Right cardiac atrium (tissue), 5 donors: ENCODE measurements around the gene LIFR. TPM values are rescaled to one million over a fixed set of nuclear protein-coding genes. Genes with fewer than 3 reads are reported as not detected.
"Not testable (repeated sequence)": the region's sequence is repeated elsewhere in the genome, so short reads cannot be mapped to it uniquely, and the experiment has no call there.

Experiments used
- ATAC-seq, 2 donors: fragments of 200-7000 bp; cut with Tn5 transposase; one replicate each; pipeline versions ENCODE4 v1.8.0 to v1.9.1; 2020; ENCODE audit warnings: moderate library complexity in 2 of 2, mild to moderate bottlenecking in 1 of 2
- DNase-seq, 3 donors: peaks; one replicate each; pipeline ENCODE4 v3.0.0-alpha.2; 2020
- H3K27ac ChIP-seq: one replicate; pipeline ENCODE4 v1.5.1; 2013; ENCODE audit warnings: mild to moderate bottlenecking, low read length, control low read depth, moderate library complexity
- H3K27me3 ChIP-seq: one replicate; pipeline ENCODE4 v1.6.1; 2013; ENCODE audit not compliant: control insufficient read depth, insufficient read depth
- H3K4me1 ChIP-seq: one replicate; pipeline ENCODE4 v1.6.1; 2013; ENCODE audit warnings: low read length; ENCODE audit not compliant: control insufficient read depth, insufficient read depth
- H3K4me3 ChIP-seq: one replicate; pipeline ENCODE4 v1.5.1; 2013; ENCODE audit warnings: low read length, control low read depth
- H3K9me3 ChIP-seq: one replicate; pipeline ENCODE4 v1.6.1; 2013; ENCODE audit warnings: low read length; ENCODE audit not compliant: control insufficient read depth
- WGBS: extraction: QIAGEN DNeasy Blood & Tissue Kit; methylation state at CpG from one replicate; pipeline ENCODE4 v1.1.7; 2013; 5-methylcytosine and 5-hydroxymethylcytosine counted together
- intact Hi-C, 4 donors: fragments of 100-400 bp; cut with DNase I; formaldehyde crosslinking; loops; one replicate each; pipeline versions ENCODE4 v1.11.0 to v1.14.0; 2022 to 2023
- polyA plus RNA-seq: library from polyadenylated mRNA; stranded (reverse); fragments of 200-250 nt; gene quantifications from one replicate; pipeline ENCODE4 v1.2.3, GENCODE V29; 2013
- total RNA-seq, 4 donors: library from RNA; stranded (reverse); fragmentation: NEBNext Ultra II Directional; extraction: Animal tissue kit (Norgen Biotek cat#: 25700); gene quantifications; one replicate each; pipeline ENCODE4 v1.2.1, GENCODE V29; 2021
- donor health status: healthy with polysubstance abuse.
- donor health status: DM: no; HTN: yes; CAD: no.
- donor health status: DM: no; HTN: no; CAD: no.
- donor health status: DM: no; HTN: yes; CAD: no; lungs with severe emphysema.
- donor health status: DM: yes; HTN: yes; CAD: no.

Gene LIFR
- total and polyA plus RNA-seq, 5 donors: 16.8 to 66.9 (median 63.1) TPM

GRCh38 chr5:38519476-38519875 lies 37.0 kb downstream of the LIFR start:
- ATAC-seq: no peak

GRCh38 chr5:38518341-38518740 lies 38.1 kb downstream of the LIFR start:
- H3K9me3 ChIP-seq: peaks cover 5% of the 10 kb centered on the region
- no peak overlapping the region for H3K4me3 ChIP-seq
- intact Hi-C loops: no loop called here
- DNase-seq (no peak), ATAC-seq (no peak)
- 66% methylated on average over 1 of the region's 1 CpG for WGBS
- H3K27me3 ChIP-seq: no peaks in the 10 kb centered on the region
- no peak overlapping the region for H3K27ac ChIP-seq
- no peaks in the 10 kb centered on the region for H3K4me1 ChIP-seq

More at GRCh38 chr5:38519476-38519875, 37.0 kb downstream of the LIFR start:
- intact Hi-C loops: no loop called here
- Histone ChIP-seq H3K4me3 (no peak overlapping the region), H3K27me3 (no peaks in the 10 kb centered on the region), H3K27ac (no peak overlapping the region), H3K9me3 (peaks cover 5% of the 10 kb centered on the region), H3K4me1 (no peaks in the 10 kb centered on the region)
- DNase-seq: no peak
- WGBS: 80% methylated on average over 3 of the region's 3 CpGs

GRCh38 chr5:38516649-38517048 lies 39.8 kb downstream of the LIFR start:
- ATAC-seq, H3K27ac ChIP-seq, DNase-seq, intact Hi-C loops, H3K4me1 ChIP-seq, H3K9me3 ChIP-seq, H3K4me3 ChIP-seq, H3K27me3 ChIP-seq: not testable (repeated sequence)
- 97% methylated on average over 3 of the region's 3 CpGs for WGBS

- 64% methylated on average over 2 of the region's 2 CpGs for WGBS
- Histone ChIP-seq H3K4me3 (no peak overlapping the region), H3K9me3 (no peaks in the 10 kb centered on the region), H3K27ac (no peak overlapping the region), H3K27me3 (no peaks in the 10 kb centered on the region), H3K4me1 (no peaks in the 10 kb centered on the region)
- intact Hi-C loops: no loop called here
- DNase-seq (no peak), ATAC-seq (peak; percentile 55 to 64)
Measured at GRCh38 chr5:38515646-38516045, 40.8 kb downstream of the LIFR start.

- Histone ChIP-seq H3K27ac (no peak overlapping the region), H3K9me3 (no peaks in the 10 kb centered on the region), H3K4me1 (no peaks in the 10 kb centered on the region), H3K4me3 (no peak overlapping the region), H3K27me3 (no peaks in the 10 kb centered on the region)
- no peak for ATAC-seq
- no peak for DNase-seq
- intact Hi-C loops: no loop called here
- 62% methylated on average over 3 of the region's 3 CpGs for WGBS
Measured at GRCh38 chr5:38515092-38515491, 41.4 kb downstream of the LIFR start.

GRCh38 chr5:38509185-38509584 lies 47.3 kb downstream of the LIFR start:
- peak overlapping the region; percentile 19 for H3K27ac ChIP-seq
- ATAC-seq (no peak), DNase-seq (no peak)
- intact Hi-C loops: no loop called here
- no peaks in the 10 kb centered on the region for H3K27me3 ChIP-seq
- H3K4me3 ChIP-seq: no peak overlapping the region
- no peaks in the 10 kb centered on the region for H3K4me1 ChIP-seq
- no peaks in the 10 kb centered on the region for H3K9me3 ChIP-seq
- 63% methylated on average over 5 of the region's 5 CpGs for WGBS

GRCh38 chr5:38506302-38506701 lies 50.1 kb downstream of the LIFR start:
- DNase-seq (no peak), ATAC-seq (no peak)
- Histone ChIP-seq H3K4me1 (no peaks in the 10 kb centered on the region), H3K4me3 (no peak overlapping the region), H3K27ac (no peak overlapping the region), H3K27me3 (no peaks in the 10 kb centered on the region), H3K9me3 (no peaks in the 10 kb centered on the region)
- 89% methylated on average over 3 of the region's 3 CpGs for WGBS
- intact Hi-C loops: no loop called here

- intact Hi-C loops: no loop called here
- 84% methylated on average over 4 of the region's 4 CpGs for WGBS
- ATAC-seq (no peak), DNase-seq (no peak)
- H3K27ac ChIP-seq: no peak overlapping the region
- no peaks in the 10 kb centered on the region for H3K27me3 ChIP-seq
- H3K4me1 ChIP-seq: no peaks in the 10 kb centered on the region
- H3K4me3 ChIP-seq: no peak overlapping the region
- H3K9me3 ChIP-seq: no peaks in the 10 kb centered on the region
Measured at GRCh38 chr5:38500573-38501260, 55.7 kb downstream of the LIFR start.

GRCh38 chr5:38497946-38498345 lies 58.5 kb downstream of the LIFR start:
- intact Hi-C loops: no loop called here
- ATAC-seq: peak; percentile 52 to 62
- WGBS: 70% methylated on average over 2 of the region's 2 CpGs

GRCh38 chr5:38494763-38495162 lies 61.7 kb downstream of the LIFR start:
- DNase-seq: no peak
- WGBS: 88% methylated on average over 7 of the region's 7 CpGs
- H3K9me3 ChIP-seq: peaks cover 3% of the 10 kb centered on the region
- H3K27me3 ChIP-seq: no peaks in the 10 kb centered on the region
- ATAC-seq: no peak
- H3K27ac ChIP-seq: no peak overlapping the region
- no peak overlapping the region for H3K4me3 ChIP-seq
- H3K4me1 ChIP-seq: no peaks in the 10 kb centered on the region
- intact Hi-C loops: no loop called here

More at GRCh38 chr5:38497946-38498345, 58.5 kb downstream of the LIFR start:
- Histone ChIP-seq H3K27me3 (no peaks in the 10 kb centered on the region), H3K27ac (no peak overlapping the region), H3K4me1 (no peaks in the 10 kb centered on the region), H3K4me3 (no peak overlapping the region), H3K9me3 (no peaks in the 10 kb centered on the region)
- no peak for DNase-seq

- no peak overlapping the region for H3K27ac ChIP-seq
- peaks cover 3% of the 10 kb centered on the region for H3K9me3 ChIP-seq
- WGBS: 90% methylated on average over 6 of the region's 6 CpGs
- no peaks in the 10 kb centered on the region for H3K27me3 ChIP-seq
- intact Hi-C loops: no loop called here
- ATAC-seq (peak in 1 of 2 donors; percentile 31), DNase-seq (no peak)
- no peaks in the 10 kb centered on the region for H3K4me1 ChIP-seq
- no peak overlapping the region for H3K4me3 ChIP-seq
Measured at GRCh38 chr5:38494175-38494574, 62.3 kb downstream of the LIFR start.
